Breast epithelium (tissue), 3 donors: ENCODE measurements around the gene PLXNA4.

Source experiments
- POLR2A ChIP-seq: fragments of 450-650 bp; IDR thresholded peaks from one replicate; pipeline ENCODE4 v1.6.1; 2016; ENCODE audit warnings: antibody characterized with exemption, mild to moderate bottlenecking, moderate library complexity
- POLR2AphosphoS5 ChIP-seq, 3 donors: sonication (generic); formaldehyde crosslinking; IDR thresholded peaks; one replicate each; pipeline ENCODE4 v1.6.1; 2017; ENCODE audit warnings: antibody characterized with exemption in 3 of 3
- TF ChIP-seq, protein P1 (sequence below), 3 donors: fragments of 450-650 bp; IDR thresholded peaks; one replicate each; pipeline ENCODE4 v1.5.1; 2016 to 2017; ENCODE audit warnings: antibody characterized with exemption in 3 of 3, mild to moderate bottlenecking in 3 of 3, moderate library complexity in 3 of 3

DNA sequence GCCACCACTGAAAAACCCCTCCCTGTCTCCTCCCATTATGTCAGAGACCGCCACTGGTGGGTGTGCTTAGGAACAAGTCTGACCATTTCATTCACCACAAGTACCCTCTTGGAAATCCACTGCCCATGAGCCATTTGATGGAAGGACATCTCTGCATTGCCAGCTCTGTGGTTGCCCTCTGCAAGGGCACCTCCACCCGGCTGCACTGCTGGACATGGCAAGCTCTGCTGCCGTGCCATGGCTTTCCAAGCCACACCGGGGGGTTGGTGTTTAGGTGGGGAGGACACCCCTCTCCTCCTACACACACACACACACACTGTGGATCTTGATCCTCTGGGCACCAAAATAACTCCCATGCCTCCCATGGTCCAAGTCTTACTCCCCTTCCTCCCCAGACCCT is 5.2 kb upstream of the PLXNA4 start:
- TF ChIP-seq, protein P1, sequence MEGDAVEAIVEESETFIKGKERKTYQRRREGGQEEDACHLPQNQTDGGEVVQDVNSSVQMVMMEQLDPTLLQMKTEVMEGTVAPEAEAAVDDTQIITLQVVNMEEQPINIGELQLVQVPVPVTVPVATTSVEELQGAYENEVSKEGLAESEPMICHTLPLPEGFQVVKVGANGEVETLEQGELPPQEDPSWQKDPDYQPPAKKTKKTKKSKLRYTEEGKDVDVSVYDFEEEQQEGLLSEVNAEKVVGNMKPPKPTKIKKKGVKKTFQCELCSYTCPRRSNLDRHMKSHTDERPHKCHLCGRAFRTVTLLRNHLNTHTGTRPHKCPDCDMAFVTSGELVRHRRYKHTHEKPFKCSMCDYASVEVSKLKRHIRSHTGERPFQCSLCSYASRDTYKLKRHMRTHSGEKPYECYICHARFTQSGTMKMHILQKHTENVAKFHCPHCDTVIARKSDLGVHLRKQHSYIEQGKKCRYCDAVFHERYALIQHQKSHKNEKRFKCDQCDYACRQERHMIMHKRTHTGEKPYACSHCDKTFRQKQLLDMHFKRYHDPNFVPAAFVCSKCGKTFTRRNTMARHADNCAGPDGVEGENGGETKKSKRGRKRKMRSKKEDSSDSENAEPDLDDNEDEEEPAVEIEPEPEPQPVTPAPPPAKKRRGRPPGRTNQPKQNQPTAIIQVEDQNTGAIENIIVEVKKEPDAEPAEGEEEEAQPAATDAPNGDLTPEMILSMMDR (IDR thresholded peaks at IDR 0.05), result no peak
- TF ChIP-seq POLR2A (no peak), POLR2AphosphoS5 (IDR thresholded peaks at IDR 0.05) (no peak)
